ENCODE data around the gene LIPG.

GRCh38 chr18:49638891-49639557 is 77.2 kb downstream of the LIPG start:
- TF ChIP-seq PAX8 (CRISPR knock-in tag; IDR thresholded peaks at IDR 0.05; ENCODE audit: borderline replicate concordance) (no peak), ZNF274 (CRISPR knock-in tag; IDR thresholded peaks at IDR 0.05) (no peak), CCAR2 (optimal IDR thresholded peaks at IDR 0.05; ENCODE audit: low read depth, low read length) (no peak), ZNF674 (CRISPR knock-in tag; IDR thresholded peaks at IDR 0.05; ENCODE audit: low read depth) (no peak), POLR2AphosphoS5 (IDR thresholded peaks at IDR 0.05; ENCODE audit: low read depth, low read length) (no peak), CTCF (CRISPR knock-in tag; IDR thresholded peaks at IDR 0.05) (0 out of 2 replicates have a peak, but pooled peaks have one; percentile 19), ZFP41 (CRISPR knock-in tag; IDR thresholded peaks at IDR 0.05; ENCODE audit: borderline replicate concordance) (no peak), SETDB1 (CRISPR knock-in tag; IDR thresholded peaks at IDR 0.05; ENCODE audit: borderline replicate concordance) (no peak), UBTF (CRISPR knock-in tag; IDR thresholded peaks at IDR 0.05) (peak; percentile 29; the same call in 1 of the 2 replicates), E2F5 (CRISPR knock-in tag; conservative IDR thresholded peaks at IDR 0.05) (no peak)
